Cardiac fibroblast (primary cell): ENCODE measurements around the gene CKS1B.

Experiments
- DNase-seq, 2 donors: peaks; one replicate each; pipeline versions ENCODE4 v3.0.0 to v3.0.0-alpha.2; 2010; ENCODE audit warnings: low read depth in 2 of 2
- H3K4me3 ChIP-seq, 2 donors: replicated peaks in 1 of 2; 1 replicate in 1 of 2; 2 replicates in 1 of 2; pipeline ENCODE4 v1.5.1; 2011; ENCODE audit warnings: low read depth in 2 of 2, low read length in 2 of 2, mild to moderate bottlenecking in 2 of 2, moderate library complexity in 1 of 2
- TF ChIP-seq, protein P1 (sequence below): IDR thresholded peaks from one replicate; pipeline ENCODE4 v1.5.1; 2011; ENCODE audit warnings: low read depth, mild to moderate bottlenecking, low read length, inconsistent platforms

Gene CKS1B

DNA sequence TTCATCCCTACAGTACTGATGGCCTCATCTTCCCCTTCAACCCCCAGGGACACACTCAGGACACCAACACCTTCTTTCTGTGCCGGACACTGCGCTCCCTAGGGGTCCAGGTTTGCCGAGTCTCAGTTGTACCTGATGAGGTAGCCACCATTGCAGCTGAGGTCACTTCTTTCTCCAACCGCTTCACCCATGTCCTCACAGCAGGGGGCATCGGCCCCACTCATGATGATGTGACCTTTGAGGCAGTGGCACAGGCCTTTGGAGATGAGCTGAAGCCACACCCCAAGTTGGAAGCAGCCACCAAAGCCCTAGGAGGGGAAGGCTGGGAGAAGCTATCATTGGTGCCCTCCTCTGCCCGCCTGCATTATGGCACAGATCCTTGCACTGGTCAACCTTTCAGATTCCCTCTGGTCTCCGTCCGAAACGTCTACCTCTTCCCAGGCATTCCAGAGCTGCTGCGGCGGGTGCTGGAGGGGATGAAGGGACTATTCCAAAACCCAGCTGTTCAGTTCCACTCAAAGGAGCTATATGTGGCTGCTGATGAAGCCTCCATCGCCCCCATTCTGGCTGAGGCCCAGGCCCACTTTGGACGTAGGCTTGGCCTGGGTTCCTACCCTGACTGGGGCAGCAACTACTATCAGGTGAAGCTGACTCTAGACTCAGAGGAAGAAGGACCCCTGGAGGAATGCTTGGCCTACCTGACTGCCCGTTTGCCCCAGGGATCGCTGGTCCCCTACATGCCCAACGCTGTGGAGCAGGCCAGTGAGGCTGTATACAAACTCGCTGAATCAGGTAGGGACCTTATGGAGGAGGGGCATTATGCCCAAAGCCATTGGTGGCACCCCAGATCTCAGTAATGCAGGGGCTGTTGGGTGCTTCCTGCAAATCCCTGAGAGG is 13.8 kb downstream of the CKS1B start:
- TF ChIP-seq, protein P1, sequence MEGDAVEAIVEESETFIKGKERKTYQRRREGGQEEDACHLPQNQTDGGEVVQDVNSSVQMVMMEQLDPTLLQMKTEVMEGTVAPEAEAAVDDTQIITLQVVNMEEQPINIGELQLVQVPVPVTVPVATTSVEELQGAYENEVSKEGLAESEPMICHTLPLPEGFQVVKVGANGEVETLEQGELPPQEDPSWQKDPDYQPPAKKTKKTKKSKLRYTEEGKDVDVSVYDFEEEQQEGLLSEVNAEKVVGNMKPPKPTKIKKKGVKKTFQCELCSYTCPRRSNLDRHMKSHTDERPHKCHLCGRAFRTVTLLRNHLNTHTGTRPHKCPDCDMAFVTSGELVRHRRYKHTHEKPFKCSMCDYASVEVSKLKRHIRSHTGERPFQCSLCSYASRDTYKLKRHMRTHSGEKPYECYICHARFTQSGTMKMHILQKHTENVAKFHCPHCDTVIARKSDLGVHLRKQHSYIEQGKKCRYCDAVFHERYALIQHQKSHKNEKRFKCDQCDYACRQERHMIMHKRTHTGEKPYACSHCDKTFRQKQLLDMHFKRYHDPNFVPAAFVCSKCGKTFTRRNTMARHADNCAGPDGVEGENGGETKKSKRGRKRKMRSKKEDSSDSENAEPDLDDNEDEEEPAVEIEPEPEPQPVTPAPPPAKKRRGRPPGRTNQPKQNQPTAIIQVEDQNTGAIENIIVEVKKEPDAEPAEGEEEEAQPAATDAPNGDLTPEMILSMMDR, result no peak
- no peak overlapping the region for H3K4me3 ChIP-seq
- DNase-seq, result no peak

DNA sequence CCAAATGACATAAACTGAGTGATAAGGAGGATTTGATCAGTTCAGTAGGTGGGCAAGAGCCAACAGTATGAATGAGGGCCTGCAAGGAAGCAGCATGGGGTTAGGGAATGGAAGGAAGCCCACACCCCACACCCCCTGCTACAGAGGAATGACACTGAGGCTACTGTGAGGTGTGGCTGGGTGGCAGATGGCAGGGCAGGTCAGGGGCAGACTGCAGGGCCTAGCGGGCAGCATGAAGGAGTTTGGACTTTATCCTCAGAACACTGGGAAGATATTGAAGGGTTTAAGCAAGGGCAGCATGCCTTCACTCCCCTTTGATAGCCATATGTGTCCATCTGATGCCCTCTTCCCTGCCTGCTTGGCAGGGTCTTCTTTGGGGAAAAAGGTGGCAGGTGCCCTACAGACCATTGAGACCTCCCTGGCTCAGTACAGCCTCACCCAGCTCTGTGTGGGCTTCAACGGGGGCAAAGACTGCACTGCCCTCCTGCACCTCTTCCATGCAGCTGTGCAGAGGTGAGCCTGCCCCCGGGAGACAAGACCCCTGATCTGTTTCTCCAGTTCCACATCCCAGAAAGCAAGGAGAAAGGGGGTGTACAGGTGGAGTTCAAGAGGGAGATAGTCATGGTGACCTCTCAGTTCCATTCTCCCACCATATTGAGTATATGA is 14.8 kb downstream of the CKS1B start:
- H3K4me3 ChIP-seq, result no peak overlapping the region
- DNase-seq, result no peak
- TF ChIP-seq, protein P1, result no peak

DNA sequence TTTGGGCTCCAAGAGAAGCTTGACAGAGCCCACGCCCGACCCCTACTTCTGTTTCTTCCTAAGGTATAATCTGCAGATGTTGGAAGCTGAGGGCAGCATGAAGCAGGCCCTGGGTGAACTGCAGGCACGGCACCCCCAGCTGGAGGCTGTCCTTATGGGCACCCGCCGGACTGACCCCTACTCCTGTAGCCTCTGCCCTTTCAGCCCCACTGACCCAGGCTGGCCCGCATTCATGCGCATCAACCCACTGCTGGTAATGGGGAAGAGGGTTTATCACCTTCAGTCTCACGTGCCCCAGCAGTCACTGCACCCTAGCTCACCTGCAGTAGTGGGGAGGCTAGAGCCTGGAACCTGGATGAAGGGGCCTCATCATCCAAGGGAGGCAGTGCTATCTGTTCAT is 15.8 kb downstream of the CKS1B start:
- TF ChIP-seq, protein P1, result no peak
- no peak for DNase-seq
- no peak overlapping the region for H3K4me3 ChIP-seq

DNA sequence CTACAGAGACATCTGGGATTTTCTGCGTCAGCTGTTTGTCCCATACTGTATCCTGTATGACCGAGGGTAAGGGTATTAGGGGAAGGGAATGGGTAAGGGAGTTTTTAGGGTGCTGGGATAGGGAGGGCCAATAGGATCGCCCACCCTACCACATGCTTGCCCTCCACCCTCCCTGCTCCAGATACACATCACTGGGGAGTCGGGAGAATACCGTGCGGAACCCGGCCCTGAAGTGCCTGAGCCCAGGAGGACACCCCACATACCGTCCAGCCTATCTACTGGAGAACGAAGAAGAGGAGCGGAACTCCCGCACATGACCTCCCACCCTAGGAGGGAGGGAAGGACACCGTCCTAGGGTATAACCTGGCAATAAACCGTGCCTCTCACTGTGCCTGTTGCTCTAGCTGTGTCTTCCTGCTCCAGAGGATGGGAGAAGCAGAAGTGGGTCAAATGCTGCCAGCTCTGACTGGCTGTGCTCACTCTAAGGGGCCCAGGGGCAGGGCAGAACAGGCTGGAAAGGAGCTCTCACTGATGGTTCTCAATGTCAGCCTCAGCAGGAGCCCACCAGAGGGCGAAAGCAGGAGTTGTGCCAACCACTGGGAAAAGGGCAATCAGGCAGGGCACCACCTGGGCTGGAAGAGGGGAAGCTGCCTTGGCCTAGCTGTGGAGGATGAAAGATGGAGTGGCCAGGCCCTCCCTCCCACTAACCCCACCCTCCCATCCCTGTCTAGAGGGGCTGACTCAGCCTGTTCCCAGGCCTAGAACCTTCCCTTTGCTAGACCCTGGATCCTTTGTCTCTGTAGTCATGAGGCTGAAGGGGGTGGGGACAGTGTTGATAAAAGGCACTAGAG is 18.5 kb downstream of the CKS1B start:
- TF ChIP-seq, protein P1, result no peak
- no peak overlapping the region for H3K4me3 ChIP-seq
- peak; percentile 57 to 65 for DNase-seq

DNA sequence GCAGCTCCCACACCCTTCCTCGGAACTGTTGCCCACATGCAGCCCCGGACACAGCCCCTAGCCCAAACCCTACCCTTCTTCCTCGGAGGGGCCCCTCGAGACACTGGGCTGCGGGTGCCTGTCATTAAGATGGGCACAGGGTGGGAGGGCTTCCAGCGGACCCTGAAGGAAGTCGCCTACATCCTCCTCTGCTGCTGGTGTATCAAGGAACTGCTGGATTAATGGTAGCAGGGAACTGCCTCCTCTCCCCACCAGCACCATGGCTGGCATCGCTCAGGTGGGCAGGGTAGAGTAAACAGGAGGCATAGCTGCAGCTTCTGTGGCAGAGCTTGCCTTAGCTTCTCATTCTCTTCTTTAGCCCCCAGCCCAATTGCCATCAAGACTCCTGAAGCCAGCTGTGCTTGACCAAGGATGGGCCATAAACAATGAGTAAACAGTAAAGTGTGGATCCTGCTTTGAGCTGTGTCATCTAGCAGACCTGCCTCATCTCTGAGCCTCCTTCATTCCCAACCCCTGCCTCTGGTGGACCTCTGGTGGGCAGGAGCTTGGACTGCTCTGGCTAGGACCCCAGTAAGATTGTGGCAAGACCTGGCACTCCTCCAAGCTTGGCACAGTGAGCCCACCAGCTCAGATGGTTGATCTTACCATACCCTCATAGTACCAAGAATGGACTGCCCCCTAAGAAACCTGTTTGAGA is 19.2 kb downstream of the CKS1B start, which contains the start of gene LENEP:
LENEP (plus strand) TSS at position 15 of the 697 bp plus-strand sequence; CDS start at position 37, 22 bp downstream.
- no peak for DNase-seq
- TF ChIP-seq, protein P1, result no peak
- H3K4me3 ChIP-seq, result no peak within 1 kb of the TSS

DNA sequence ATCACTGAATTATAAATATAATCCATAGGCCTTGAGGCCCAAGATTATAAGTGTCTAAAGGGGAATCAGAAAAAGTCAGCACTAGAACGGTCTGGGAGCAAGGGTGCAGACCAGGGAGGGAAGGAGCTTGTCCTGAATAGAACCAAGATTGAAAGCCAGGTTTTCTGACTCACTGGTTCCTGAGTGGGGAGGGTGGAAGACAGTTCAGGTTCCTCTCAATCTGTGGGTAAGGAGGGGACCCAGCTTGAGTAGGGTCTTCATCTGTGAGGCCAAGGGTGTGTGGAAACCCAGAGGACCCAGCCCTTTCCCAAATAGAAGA is 19.7 kb downstream of the CKS1B start:
- TF ChIP-seq, protein P1, result no peak

More for the DNA sequence above, 19.7 kb downstream of the CKS1B start:
- no peak for DNase-seq
- H3K4me3 ChIP-seq, result no peak overlapping the region
